HepG2 (cell line): ENCODE results near the gene GFER. TPM values are rescaled to one million over a fixed set of nuclear protein-coding genes. Genes with fewer than 3 reads are reported as not detected.

ENCODE experiments used
- AHR ChIP-seq: IDR thresholded peaks from 2 replicates; pipeline ENCODE4 v1.6.1; 2018; ENCODE audit warnings: missing genetic modification reagents, missing compliant biosample characterization
- ARNT ChIP-seq: fragments of 450-650 bp; IDR thresholded peaks from 2 replicates; pipeline ENCODE4 v1.6.1; 2017
- BRD4 ChIP-seq: sonication (generic); formaldehyde crosslinking; IDR thresholded peaks from 2 replicates; pipeline ENCODE4 v1.4.0; 2020; ENCODE audit warnings: missing genetic modification reagents
- CREBL2 ChIP-seq: sonication (generic); formaldehyde crosslinking; IDR thresholded peaks from 2 replicates; pipeline ENCODE4 v1.8.1; 2023; ENCODE audit warnings: missing genetic modification reagents, mild to moderate bottlenecking, borderline replicate concordance
- ELK4 ChIP-seq: sonication (generic); formaldehyde crosslinking; IDR thresholded peaks from 2 replicates; pipeline ENCODE4 v1.9.0; 2021; ENCODE audit warnings: missing genetic modification reagents, borderline replicate concordance
- GATA4 ChIP-seq: sonication (generic); IDR thresholded peaks from 2 replicates; pipeline ENCODE4 v1.6.1; 2016; ENCODE audit warnings: antibody characterized with exemption, low read depth, borderline replicate concordance
- HHEX ChIP-seq: IDR thresholded peaks from 2 replicates; pipeline ENCODE4 v1.6.1; 2016; ENCODE audit warnings: control low read depth
- PRDM10 ChIP-seq: sonication (generic); formaldehyde crosslinking; IDR thresholded peaks from 2 replicates; pipeline ENCODE4 v1.4.0; 2020; ENCODE audit warnings: low read depth, missing genetic modification reagents
- PTBP1 ChIP-seq: fragments of 200-400 bp; formaldehyde crosslinking; IDR thresholded peaks from 2 replicates; pipeline ENCODE4 v1.6.1; 2018; ENCODE audit warnings: low read length, low read depth; ENCODE audit not compliant: poor library complexity, severe bottlenecking
- SRF ChIP-seq: IDR thresholded peaks from 2 replicates; pipeline ENCODE4 v1.6.1; 2011; ENCODE audit warnings: mild to moderate bottlenecking, low read depth, low read length, moderate library complexity
- SRSF4 ChIP-seq: fragments of 200-400 bp; formaldehyde crosslinking; IDR thresholded peaks from one replicate; pipeline ENCODE4 v1.6.1; 2018; ENCODE audit warnings: mild to moderate bottlenecking, low read depth, low read length, moderate library complexity; ENCODE audit not compliant: poor library complexity, severe bottlenecking
- TGIF2 ChIP-seq: IDR thresholded peaks from 2 replicates; pipeline ENCODE4 v1.6.1; 2016; ENCODE audit warnings: control low read depth, missing compliant biosample characterization
- ZFP36L2 ChIP-seq: sonication (generic); formaldehyde crosslinking; IDR thresholded peaks from 2 replicates; pipeline ENCODE4 v1.4.0; 2020; ENCODE audit warnings: missing genetic modification reagents
- ZKSCAN1 ChIP-seq: fragments of 150-350 bp; IDR thresholded peaks from 2 replicates; pipeline ENCODE4 v1.6.1; 2014; ENCODE audit warnings: low read length
- ZNF503 ChIP-seq: sonication (generic); formaldehyde crosslinking; IDR thresholded peaks from 2 replicates; pipeline ENCODE4 v1.4.0; 2020; ENCODE audit warnings: missing genetic modification reagents
- ZNF546 ChIP-seq: sonication (generic); formaldehyde crosslinking; conservative IDR thresholded peaks from 2 replicates; pipeline ENCODE4 v1.8.1; 2023; ENCODE audit warnings: mild to moderate bottlenecking, missing genetic modification reagents
- polyA plus RNA-seq, 8 experiments: library from polyadenylated mRNA; depleted of rRNA in 3 of 8; stranded (reverse) in 7 of 8; unstranded in 1 of 8; fragments of >200 nt; fragmentation: Illumina TruSeq in 4 of 8; extraction: Trizol in 4 of 8; gene quantifications; 2 replicates each; pipeline versions ENCODE4 v1.2.1 to v1.2.3, GENCODE V29; 2011 to 2016; ENCODE audit warnings: low read depth in 4 of 8, missing spikeins in 1 of 8, mixed read lengths in 1 of 8; ENCODE audit not compliant: insufficient read depth in 1 of 8
- total RNA-seq, 5 experiments: library from RNA; depleted of rRNA; stranded (reverse); fragments of >200 nt; fragmentation: Illumina TruSeq; extraction: Trizol; gene quantifications; 2 replicates each; pipeline ENCODE4 v1.2.3, GENCODE V29; 2016; ENCODE audit warnings: low read depth in 1 of 5
- TF ChIP-seq, protein P1 (sequence below): sonication (generic); formaldehyde crosslinking; IDR thresholded peaks from 2 replicates; pipeline ENCODE4 v1.4.0; 2020; ENCODE audit warnings: low read depth, mild to moderate bottlenecking, missing genetic modification reagents

Gene GFER
- total and polyA plus RNA-seq, 2 of the 13 experiments (the other 11 are each of a cell fraction or from before 2014, with no cell fraction given) = 28.6 to 71.7 TPM

GRCh38 chr16:1940273-1941161, 43.5 kb upstream of the GFER start (continued):
- no peak for TF ChIP-seq SRF
- TF ChIP-seq ZKSCAN1 = no peak
- TF ChIP-seq PRDM10 = peak; percentile 51; the same call in 1 of the 2 replicates
- TF ChIP-seq PTBP1 = peak; percentile 22
- peak; percentile 17; the same call in 1 of the 2 replicates for TF ChIP-seq TGIF2 (CRISPR knock-in tag)
- TF ChIP-seq ZFP36L2 (CRISPR knock-in tag) = 0 out of 2 replicates have a peak, but pooled peaks have one; percentile 22
- TF ChIP-seq, protein P1, sequence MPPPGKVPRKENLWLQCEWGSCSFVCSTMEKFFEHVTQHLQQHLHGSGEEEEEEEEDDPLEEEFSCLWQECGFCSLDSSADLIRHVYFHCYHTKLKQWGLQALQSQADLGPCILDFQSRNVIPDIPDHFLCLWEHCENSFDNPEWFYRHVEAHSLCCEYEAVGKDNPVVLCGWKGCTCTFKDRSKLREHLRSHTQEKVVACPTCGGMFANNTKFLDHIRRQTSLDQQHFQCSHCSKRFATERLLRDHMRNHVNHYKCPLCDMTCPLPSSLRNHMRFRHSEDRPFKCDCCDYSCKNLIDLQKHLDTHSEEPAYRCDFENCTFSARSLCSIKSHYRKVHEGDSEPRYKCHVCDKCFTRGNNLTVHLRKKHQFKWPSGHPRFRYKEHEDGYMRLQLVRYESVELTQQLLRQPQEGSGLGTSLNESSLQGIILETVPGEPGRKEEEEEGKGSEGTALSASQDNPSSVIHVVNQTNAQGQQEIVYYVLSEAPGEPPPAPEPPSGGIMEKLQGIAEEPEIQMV (CRISPR knock-in tag) = peak; percentile 71; the same call in 1 of the 2 replicates
- TF ChIP-seq SRSF4 = no peak
- peak; percentile 70 for TF ChIP-seq ZNF503 (CRISPR knock-in tag)
- no peak for TF ChIP-seq HHEX (CRISPR knock-in tag)
- TF ChIP-seq ARNT = no peak
- TF ChIP-seq BRD4 (CRISPR knock-in tag) = peak; percentile 10; the same call in 1 of the 2 replicates
- TF ChIP-seq CREBL2 = no peak
- no peak for TF ChIP-seq ELK4
- TF ChIP-seq AHR (CRISPR knock-in tag) = no peak
- no peak for TF ChIP-seq GATA4
- TF ChIP-seq ZNF546 = 0 out of 2 replicates have a peak, but pooled peaks have one; percentile 37
